Esophagus squamous epithelium (tissue), 5 donors: ENCODE measurements around the gene ADGRG7. TPM values are rescaled to one million over a fixed set of nuclear protein-coding genes. Genes with fewer than 3 reads are reported as not detected.
A peak's percentile ranks its signal among the peaks of the same experiment; 100 is the strongest.

Source experiments
- DNase-seq: peaks from one replicate; lab custom pipeline; 2025; lab: John Stamatoyannopoulos, UW
- H3K27ac ChIP-seq, 4 donors: fragments of 200-600 bp; sonication (generic); one replicate each; pipeline ENCODE4 v1.5.1; 2016 to 2019; ENCODE audit warnings: mild to moderate bottlenecking in 1 of 4
- H3K27me3 ChIP-seq, 4 donors: fragments of 200-600 bp; sonication (generic); 1 replicate in 3 of 4; 2 replicates in 1 of 4; pipeline versions ENCODE4 v1.5.1 to v1.6.0; 2017 to 2021; ENCODE audit warnings: antibody characterized with exemption in 1 of 4
- H3K36me3 ChIP-seq, 3 donors: fragments of 200-600 bp; sonication (generic); one replicate each; pipeline ENCODE4 v1.5.1; 2016 to 2019
- H3K4me1 ChIP-seq, 3 donors: fragments of 200-600 bp; sonication (generic); one replicate each; pipeline ENCODE4 v1.5.1; 2017 to 2019
- H3K4me3 ChIP-seq, 4 donors: fragments of 200-600 bp; sonication (generic); 1 replicate in 3 of 4; 2 replicates in 1 of 4; pipeline ENCODE4 v1.5.1; 2016 to 2019; ENCODE audit warnings: mild to moderate bottlenecking in 2 of 4, moderate library complexity in 1 of 4
- H3K9me3 ChIP-seq, 3 donors: fragments of 200-600 bp; sonication (generic); one replicate each; pipeline ENCODE4 v1.5.1; 2016 to 2019
- POLR2A ChIP-seq, 4 donors: fragments of 450-650 bp; IDR thresholded peaks; one replicate each; pipeline ENCODE4 v1.6.1; 2017; ENCODE audit warnings: antibody characterized with exemption in 4 of 4, mild to moderate bottlenecking in 4 of 4, moderate library complexity in 3 of 4
- WGBS, 2 donors: methylation state at CpG; one replicate each; pipeline ENCODE4 v1.1.5; 2018; 5-methylcytosine and 5-hydroxymethylcytosine counted together
- intact Hi-C: fragments of 100-400 bp; cut with DNase I; formaldehyde crosslinking; loops from one replicate; pipeline ENCODE4 v1.15.0; 2022
- total RNA-seq, 4 donors: library from RNA; depleted of rRNA; stranded (reverse); fragments of >200 nt; gene quantifications; one replicate each; pipeline ENCODE4 v1.1.0, GENCODE V29; 2016
- TF ChIP-seq, protein P1 (sequence below), 6 experiments: fragments of 450-650 bp in 4 of 6; fragments of 200-600 bp in 2 of 6; sonication (generic) in 2 of 6; IDR thresholded peaks; one replicate each; pipeline ENCODE4 v1.5.1; 2016 to 2019; ENCODE audit warnings: antibody characterized with exemption in 6 of 6, mild to moderate bottlenecking in 4 of 6, moderate library complexity in 4 of 6
- donor health status: DM: yes; HTN: yes; CAD: no.

Gene ADGRG7
- total RNA-seq, 4 donors from 2014 or later = not detected

DNA sequence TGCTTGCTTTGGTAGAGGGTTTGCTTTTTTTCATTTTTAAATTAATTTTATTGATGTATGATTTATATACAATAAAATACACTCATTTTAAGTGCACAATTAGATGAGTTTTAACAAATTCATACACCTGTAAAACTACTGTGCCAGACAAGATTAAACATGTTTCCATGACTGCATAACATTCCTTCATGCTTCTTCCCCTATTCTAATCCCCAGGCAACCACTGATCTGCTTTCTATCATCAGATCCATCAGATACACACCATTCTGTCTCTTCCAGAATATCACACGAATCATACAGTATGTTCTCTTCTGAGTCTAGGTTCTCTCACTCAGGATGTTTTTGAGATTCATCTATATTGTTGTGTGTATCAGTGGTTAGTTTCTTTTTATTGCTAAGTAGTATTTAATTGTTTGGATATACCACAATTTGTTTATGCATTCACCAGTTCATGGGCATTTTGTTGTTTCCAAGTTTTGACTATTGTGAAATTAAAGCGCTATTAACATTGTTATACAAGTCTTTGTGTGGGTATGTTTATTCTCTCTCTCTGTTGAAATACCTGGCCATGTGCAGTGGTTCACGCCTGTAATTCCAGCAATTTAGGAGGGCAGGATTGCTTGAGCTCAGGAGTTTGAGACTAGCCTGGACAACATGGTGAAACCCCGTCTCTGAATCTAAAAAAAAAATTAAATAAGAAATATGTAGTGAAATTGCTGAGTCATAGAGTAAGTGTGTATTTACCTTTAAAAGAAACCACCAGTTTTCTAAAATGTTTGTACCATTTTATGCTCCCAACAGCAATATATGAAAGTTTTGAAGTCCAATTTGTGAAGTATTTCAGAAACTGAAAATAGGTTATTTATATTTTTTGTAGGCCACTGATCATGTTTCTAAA, 92.9 kb downstream of the ADGRG7 start:
- Histone ChIP-seq H3K9me3 (no peaks in the 10 kb centered on the region), H3K4me1 (peaks cover 0 to 16% (median 3%) of the 10 kb centered on the region in 3 donors), H3K36me3 (no peaks in the 10 kb centered on the region), H3K27ac (no peak overlapping the region), H3K27me3 (peaks cover 0 to 5% (median 0%) of the 10 kb centered on the region in 4 donors), H3K4me3 (no peak overlapping the region)
- TF ChIP-seq, protein P1, sequence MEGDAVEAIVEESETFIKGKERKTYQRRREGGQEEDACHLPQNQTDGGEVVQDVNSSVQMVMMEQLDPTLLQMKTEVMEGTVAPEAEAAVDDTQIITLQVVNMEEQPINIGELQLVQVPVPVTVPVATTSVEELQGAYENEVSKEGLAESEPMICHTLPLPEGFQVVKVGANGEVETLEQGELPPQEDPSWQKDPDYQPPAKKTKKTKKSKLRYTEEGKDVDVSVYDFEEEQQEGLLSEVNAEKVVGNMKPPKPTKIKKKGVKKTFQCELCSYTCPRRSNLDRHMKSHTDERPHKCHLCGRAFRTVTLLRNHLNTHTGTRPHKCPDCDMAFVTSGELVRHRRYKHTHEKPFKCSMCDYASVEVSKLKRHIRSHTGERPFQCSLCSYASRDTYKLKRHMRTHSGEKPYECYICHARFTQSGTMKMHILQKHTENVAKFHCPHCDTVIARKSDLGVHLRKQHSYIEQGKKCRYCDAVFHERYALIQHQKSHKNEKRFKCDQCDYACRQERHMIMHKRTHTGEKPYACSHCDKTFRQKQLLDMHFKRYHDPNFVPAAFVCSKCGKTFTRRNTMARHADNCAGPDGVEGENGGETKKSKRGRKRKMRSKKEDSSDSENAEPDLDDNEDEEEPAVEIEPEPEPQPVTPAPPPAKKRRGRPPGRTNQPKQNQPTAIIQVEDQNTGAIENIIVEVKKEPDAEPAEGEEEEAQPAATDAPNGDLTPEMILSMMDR (IDR thresholded peaks at IDR 0.05) = no peak
- no peak for TF ChIP-seq POLR2A (IDR thresholded peaks at IDR 0.05)
- intact Hi-C loops = no loop called here
- no peak for DNase-seq
- WGBS, 2 donors = 45 to 49% methylated on average over 4 of the region's 4 CpGs

DNA sequence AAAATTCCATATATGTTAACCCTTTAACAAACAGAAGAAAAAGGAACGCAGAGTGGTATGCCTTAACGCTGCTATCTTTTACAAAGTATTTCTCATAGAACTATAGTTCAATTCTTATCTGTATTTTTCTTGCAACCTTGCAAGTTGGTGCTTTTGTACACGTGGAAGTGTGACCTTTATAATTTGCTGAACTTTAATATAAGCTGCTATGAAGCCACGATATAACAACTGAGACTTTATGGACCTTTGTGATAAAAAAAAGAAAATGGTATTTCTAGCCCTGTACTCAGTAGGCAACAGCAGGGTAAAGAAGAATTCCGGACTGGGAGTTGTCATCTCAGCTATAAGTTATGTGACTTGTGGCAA, 93.6 kb downstream of the ADGRG7 start:
- Histone ChIP-seq H3K4me1 (peaks cover 0 to 16% (median 3%) of the 10 kb centered on the region in 3 donors), H3K27ac (no peak overlapping the region), H3K27me3 (peaks cover 0 to 5% (median 0%) of the 10 kb centered on the region in 4 donors), H3K36me3 (no peaks in the 10 kb centered on the region), H3K9me3 (no peaks in the 10 kb centered on the region), H3K4me3 (no peak overlapping the region)
- intact Hi-C loops = no loop called here
- no peak for TF ChIP-seq POLR2A (IDR thresholded peaks at IDR 0.05)
- TF ChIP-seq, protein P1 (IDR thresholded peaks at IDR 0.05) = no peak
- no peak for DNase-seq
- 83 to 85% methylated on average over 5 of the region's 5 CpGs for WGBS, 2 donors

GRCh38 chr3:100703865-100704264, 94.5 kb downstream of the ADGRG7 start:
- TF ChIP-seq, protein P1 (IDR thresholded peaks at IDR 0.05) = no peak
- no peak for TF ChIP-seq POLR2A (IDR thresholded peaks at IDR 0.05)
- no peak overlapping the region for H3K27ac ChIP-seq
- no peaks in the 10 kb centered on the region for H3K36me3 ChIP-seq
- intact Hi-C loops = no loop called here
- no peak overlapping the region for H3K4me3 ChIP-seq
- H3K9me3 ChIP-seq = no peaks in the 10 kb centered on the region
- H3K27me3 ChIP-seq = peaks cover 0 to 5% (median 0%) of the 10 kb centered on the region in 4 donors
- 70 to 80% methylated on average over 4 of the region's 4 CpGs for WGBS, 2 donors
- DNase-seq = no peak
- peaks cover 0 to 22% (median 3%) of the 10 kb centered on the region in 3 donors for H3K4me1 ChIP-seq

DNA sequence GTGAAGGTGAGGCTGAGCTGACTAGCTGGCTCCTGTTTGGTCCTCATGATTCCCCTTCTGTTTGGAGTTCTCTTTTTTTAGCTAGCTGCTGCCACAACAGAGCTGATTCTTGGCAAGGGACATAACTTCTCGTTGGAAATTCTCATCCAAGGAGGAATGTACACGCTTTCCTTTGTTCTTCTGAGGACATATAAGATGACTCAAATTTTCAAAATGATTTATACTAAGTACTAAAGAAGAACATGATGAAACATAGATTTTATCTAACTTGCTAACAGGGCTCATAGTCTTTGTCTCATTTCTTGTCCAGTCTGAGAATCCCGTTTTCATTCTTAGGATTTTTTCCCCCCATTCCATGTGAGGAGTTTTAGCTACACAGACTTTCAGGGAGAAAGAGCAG, 97.0 kb downstream of the ADGRG7 start:
- TF ChIP-seq, protein P1 (IDR thresholded peaks at IDR 0.05) = no peak
- TF ChIP-seq POLR2A (IDR thresholded peaks at IDR 0.05) = no peak
- 35 to 43% methylated on average over 3 of the region's 3 CpGs for WGBS, 2 donors
- Histone ChIP-seq H3K27me3 (peaks cover 0 to 5% (median 0%) of the 10 kb centered on the region in 4 donors), H3K36me3 (no peaks in the 10 kb centered on the region), H3K4me3 (no peak overlapping the region), H3K9me3 (no peaks in the 10 kb centered on the region), H3K4me1 (peaks cover 9 to 35% (median 11%) of the 10 kb centered on the region in 3 donors), H3K27ac (peak overlapping the region in 1 of 4 donors; percentile 30)
- no peak for DNase-seq
- intact Hi-C loops = no loop called here

- no peak for TF ChIP-seq POLR2A (IDR thresholded peaks at IDR 0.05)
- TF ChIP-seq, protein P1 (IDR thresholded peaks at IDR 0.05) = no peak
- peaks cover 9 to 38% (median 15%) of the 10 kb centered on the region in 3 donors for H3K4me1 ChIP-seq
- no peaks in the 10 kb centered on the region for H3K9me3 ChIP-seq
- 26 to 61% methylated on average over 3 of the region's 3 CpGs for WGBS, 2 donors
- peak overlapping the region; percentile 94 to 99 (median 96) for H3K27ac ChIP-seq
- intact Hi-C loops = no loop called here
- peak overlapping the region; percentile 81 to 92 (median 82) for H3K4me3 ChIP-seq
- peaks cover 0 to 5% (median 0%) of the 10 kb centered on the region in 4 donors for H3K27me3 ChIP-seq
- H3K36me3 ChIP-seq = peaks cover 0 to 1% (median 0%) of the 10 kb centered on the region in 3 donors
- no peak for DNase-seq
These were observed 99.2 kb downstream of the ADGRG7 start for GRCh38 chr3:100708644-100708988.
